Mononuclear cell (primary cell): ENCODE measurements around the gene NFYB. TPM values are rescaled to one million over a fixed set of nuclear protein-coding genes. Genes with fewer than 3 reads are reported as not detected.

Source experiments
- H3K27me3 ChIP-seq: 2 replicates; pipeline ENCODE4 v1.6.0; 2011; ENCODE audit warnings: low read length, control low read depth; ENCODE audit not compliant: insufficient read depth
- H3K4me1 ChIP-seq: 2 replicates; pipeline ENCODE4 v1.5.1; 2011; ENCODE audit warnings: mild to moderate bottlenecking, low read length, control low read depth; ENCODE audit not compliant: insufficient read depth
- H3K4me3 ChIP-seq: 2 replicates; pipeline ENCODE4 v1.5.1; 2011; ENCODE audit warnings: mild to moderate bottlenecking, low read length, moderate library complexity
- H3K9me3 ChIP-seq: 2 replicates; pipeline ENCODE4 v1.5.1; 2011; ENCODE audit warnings: low read depth, mild to moderate bottlenecking, control low read depth, low read length
- total RNA-seq: library from RNA; depleted of rRNA; stranded (reverse); fragments of >200 nt; gene quantifications from one replicate; pipeline ENCODE4 v1.2.3, GENCODE V29; 2012

Gene NFYB
- total RNA-seq, 1 donor, result 14.1 TPM

- H3K4me3 ChIP-seq, result no peak overlapping the region
- H3K9me3 ChIP-seq, result no peaks in the 10 kb centered on the region
- peaks cover 6% of the 10 kb centered on the region for H3K4me1 ChIP-seq
- no peaks in the 10 kb centered on the region for H3K27me3 ChIP-seq
Observed at GRCh38 chr12:104108755-104109445, 29.1 kb downstream of the NFYB start.

GRCh38 chr12:104106965-104107364 lies 31.0 kb downstream of the NFYB start:
- H3K4me3 ChIP-seq, result no peak overlapping the region
- H3K27me3 ChIP-seq, result no peaks in the 10 kb centered on the region
- H3K9me3 ChIP-seq, result no peaks in the 10 kb centered on the region
- H3K4me1 ChIP-seq, result peaks cover 6% of the 10 kb centered on the region

GRCh38 chr12:104105461-104105860 lies 32.5 kb downstream of the NFYB start:
- Histone ChIP-seq H3K27me3 (no peaks in the 10 kb centered on the region), H3K4me1 (peaks cover 6% of the 10 kb centered on the region), H3K9me3 (no peaks in the 10 kb centered on the region), H3K4me3 (no peak overlapping the region)

GRCh38 chr12:104097954-104098353 lies 40.1 kb downstream of the NFYB start:
- Histone ChIP-seq H3K4me1 (no peaks in the 10 kb centered on the region), H3K4me3 (no peak overlapping the region), H3K9me3 (no peaks in the 10 kb centered on the region), H3K27me3 (no peaks in the 10 kb centered on the region)

DNA sequence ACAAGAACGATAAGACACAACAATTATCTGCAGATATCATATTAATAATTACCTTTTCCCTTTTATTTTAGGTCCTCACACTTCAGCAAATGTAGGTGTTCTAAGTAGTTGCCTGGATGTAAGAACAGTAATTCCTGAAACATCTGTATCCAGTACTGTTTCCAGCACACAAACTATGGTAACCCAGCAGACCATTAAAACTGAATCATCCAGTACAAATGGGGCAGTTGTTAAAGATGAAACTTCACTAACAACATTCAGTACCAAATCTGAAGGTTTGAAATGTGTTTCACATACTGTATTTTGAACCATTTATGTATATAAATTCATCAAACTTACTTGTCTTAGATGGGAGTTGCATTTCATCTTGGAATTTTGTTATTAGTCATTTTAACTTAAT lies 42.7 kb downstream of the NFYB start:
- Histone ChIP-seq H3K4me3 (no peak overlapping the region), H3K4me1 (no peaks in the 10 kb centered on the region), H3K27me3 (no peaks in the 10 kb centered on the region), H3K9me3 (no peaks in the 10 kb centered on the region)

GRCh38 chr12:104094284-104094683 lies 43.7 kb downstream of the NFYB start:
- Histone ChIP-seq H3K9me3 (no peaks in the 10 kb centered on the region), H3K4me3 (no peak overlapping the region), H3K27me3 (no peaks in the 10 kb centered on the region), H3K4me1 (no peaks in the 10 kb centered on the region)

- Histone ChIP-seq H3K4me1 (no peaks in the 10 kb centered on the region), H3K9me3 (no peaks in the 10 kb centered on the region), H3K27me3 (no peaks in the 10 kb centered on the region), H3K4me3 (no peak overlapping the region)
Observed at GRCh38 chr12:104091136-104091535, 46.9 kb downstream of the NFYB start.

- Histone ChIP-seq H3K4me1 (no peaks in the 10 kb centered on the region), H3K27me3 (no peaks in the 10 kb centered on the region), H3K4me3 (no peak overlapping the region), H3K9me3 (no peaks in the 10 kb centered on the region)
Observed at GRCh38 chr12:104090685-104091084, 47.3 kb downstream of the NFYB start.

GRCh38 chr12:104083769-104084475 lies 54.1 kb downstream of the NFYB start:
- H3K4me3 ChIP-seq, result no peak overlapping the region
- H3K27me3 ChIP-seq, result no peaks in the 10 kb centered on the region
- no peaks in the 10 kb centered on the region for H3K9me3 ChIP-seq
- H3K4me1 ChIP-seq, result no peaks in the 10 kb centered on the region

DNA sequence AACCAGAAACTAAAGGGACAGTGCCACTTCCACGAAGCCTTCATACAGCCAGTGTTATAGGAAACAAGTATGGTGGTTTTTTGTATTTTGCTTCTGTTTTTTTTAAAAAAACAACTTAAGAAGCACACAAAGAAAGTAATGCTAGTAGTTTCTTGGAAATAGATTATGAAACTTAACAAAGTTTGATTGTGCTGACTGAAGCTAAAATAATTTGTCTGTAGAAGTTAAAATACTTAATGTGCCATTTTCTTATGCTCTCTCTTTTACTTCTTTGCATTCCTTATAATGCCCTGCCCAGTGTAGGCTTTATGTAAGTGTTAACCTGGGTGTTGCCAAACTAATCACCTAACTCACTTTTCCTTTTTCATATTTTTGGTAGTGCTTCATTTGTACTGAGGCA lies 57.2 kb downstream of the NFYB start:
- Histone ChIP-seq H3K4me3 (no peak overlapping the region), H3K27me3 (no peaks in the 10 kb centered on the region), H3K9me3 (no peaks in the 10 kb centered on the region), H3K4me1 (no peaks in the 10 kb centered on the region)

DNA sequence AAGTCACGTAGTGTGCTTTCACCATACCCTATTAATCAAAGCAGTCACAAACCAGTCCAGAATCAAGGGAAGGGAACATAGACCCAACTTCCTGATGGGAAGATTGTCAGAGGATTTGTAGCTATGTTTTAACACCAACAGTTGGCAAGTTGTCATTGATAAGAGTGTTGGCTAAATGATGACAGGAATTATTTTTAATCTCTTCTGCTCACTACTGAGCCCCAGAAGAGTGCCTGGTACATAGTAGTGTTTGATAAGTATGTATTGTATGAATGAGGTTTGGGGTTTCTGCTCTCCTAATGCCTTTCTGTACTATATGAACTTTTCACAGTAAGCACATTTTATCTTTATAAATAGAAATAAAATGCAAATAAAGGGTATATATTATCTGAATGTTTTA lies 59.0 kb downstream of the NFYB start:
- Histone ChIP-seq H3K4me1 (peaks cover 3% of the 10 kb centered on the region), H3K27me3 (no peaks in the 10 kb centered on the region), H3K4me3 (no peak overlapping the region), H3K9me3 (no peaks in the 10 kb centered on the region)

DNA sequence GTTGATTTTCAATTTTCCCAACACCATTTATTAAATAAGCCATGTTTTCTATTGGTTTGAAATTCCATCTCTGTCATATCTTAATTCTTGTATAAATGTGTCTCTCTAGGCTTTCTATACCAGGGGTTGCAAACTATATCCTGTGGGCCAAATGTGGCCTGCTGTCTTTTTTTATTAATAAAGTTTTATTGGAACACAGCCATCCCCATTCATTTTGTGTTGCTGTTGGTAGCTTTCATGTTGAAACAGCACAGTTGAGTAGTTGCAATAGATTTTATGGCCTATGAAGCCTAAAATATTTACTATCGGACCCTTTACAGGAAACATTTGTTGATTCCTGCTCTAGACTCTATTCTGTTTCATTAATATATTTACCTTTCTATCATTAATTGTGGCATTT lies 64.3 kb downstream of the NFYB start:
- peaks cover 3% of the 10 kb centered on the region for H3K4me1 ChIP-seq

GRCh38 chr12:104072099-104072498 lies 65.9 kb downstream of the NFYB start:
- H3K27me3 ChIP-seq, result no peaks in the 10 kb centered on the region
- H3K9me3 ChIP-seq, result no peaks in the 10 kb centered on the region
- no peak overlapping the region for H3K4me3 ChIP-seq
- peaks cover 3% of the 10 kb centered on the region for H3K4me1 ChIP-seq

More for the DNA sequence above, 64.3 kb downstream of the NFYB start:
- Histone ChIP-seq H3K4me3 (no peak overlapping the region), H3K9me3 (no peaks in the 10 kb centered on the region), H3K27me3 (no peaks in the 10 kb centered on the region)
